C1 segment of cervical spinal cord (tissue), 14 donors: Measurements from ENCODE around the gene SLC17A9.
A peak's percentile ranks its signal among the peaks of the same experiment; 100 is the strongest.

Experiments
- DNase-seq, 14 donors: peaks; one replicate each; lab custom pipeline; 2025; lab: John Stamatoyannopoulos, UW

The SLC17A9 gene

GRCh38 chr20:62968378-62969178 lies 16.1 kb downstream of the SLC17A9 start:
- DNase-seq, result no peak

GRCh38 chr20:62969179-62969760 lies 16.8 kb downstream of the SLC17A9 start:
- no peak for DNase-seq

GRCh38 chr20:62969939-62970306 lies 17.4 kb downstream of the SLC17A9 start:
- no peak for DNase-seq

- DNase-seq, result no peak
Observed at GRCh38 chr20:62970307-62971210, 18.1 kb downstream of the SLC17A9 start.

- no peak for DNase-seq
Observed at GRCh38 chr20:62971211-62971949, 18.9 kb downstream of the SLC17A9 start.

- peak in 11 of 14 donors; percentile 20 to 82 (median 58) for DNase-seq
Observed at GRCh38 chr20:62971950-62972844, 19.7 kb downstream of the SLC17A9 start.

GRCh38 chr20:62972845-62973745 lies 20.6 kb downstream of the SLC17A9 start:
- DNase-seq, result no peak

- DNase-seq, result peak in 1 of 14 donors; percentile 28
Observed at GRCh38 chr20:62975251-62975760, 22.8 kb downstream of the SLC17A9 start.

- no peak for DNase-seq
Observed at GRCh38 chr20:62975812-62976508, 23.5 kb downstream of the SLC17A9 start.

GRCh38 chr20:62976886-62977285 lies 24.4 kb downstream of the SLC17A9 start:
- no peak for DNase-seq

GRCh38 chr20:62977613-62978560 lies 25.4 kb downstream of the SLC17A9 start:
- no peak for DNase-seq

- DNase-seq, result no peak
Observed at GRCh38 chr20:62978561-62978943, 26.0 kb downstream of the SLC17A9 start.

- no peak for DNase-seq
Observed at GRCh38 chr20:62979310-62979709, 26.8 kb downstream of the SLC17A9 start.

- DNase-seq, result peak in 2 of 14 donors; percentile 5 to 29
Observed at GRCh38 chr20:62979876-62980373, 27.4 kb downstream of the SLC17A9 start.

- DNase-seq, result no peak
Observed at GRCh38 chr20:62980380-62980960, 28.0 kb downstream of the SLC17A9 start.

- peak in 1 of 14 donors; percentile 1 for DNase-seq
Observed at GRCh38 chr20:62980970-62981369, 28.5 kb downstream of the SLC17A9 start.
